ENCODE measurements around the gene CLDN10.

The CLDN10 gene

GRCh38 chr13:95596701-95597100, 44.2 kb downstream of the CLDN10 start:
- no peak for DNase-seq (ENCODE audit: low read depth in 2 of 3, low spot score in 2 of 3)

DNA sequence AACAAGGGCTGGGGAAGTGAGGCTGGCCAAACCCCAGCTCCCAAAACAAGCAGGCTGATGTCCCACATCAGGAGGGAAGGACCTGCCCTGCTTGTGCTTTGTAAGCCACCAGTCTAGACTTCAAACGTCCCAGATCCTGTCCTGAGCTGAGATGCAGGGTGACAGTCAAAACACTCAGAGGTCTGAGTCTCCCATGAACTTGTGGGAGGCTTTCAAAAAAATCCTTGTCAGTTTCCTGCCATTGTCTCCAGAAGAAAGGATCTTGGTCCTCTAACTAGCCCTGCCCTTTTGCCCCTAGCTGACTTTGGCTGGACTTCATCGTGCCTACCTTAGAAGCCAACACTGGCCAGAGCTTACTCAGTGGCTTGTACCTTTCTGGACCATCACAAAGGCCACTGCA, 48.7 kb downstream of the CLDN10 start:
- DNase-seq (ENCODE audit: low read depth in 2 of 3, low spot score in 2 of 3) = no peak

DNA sequence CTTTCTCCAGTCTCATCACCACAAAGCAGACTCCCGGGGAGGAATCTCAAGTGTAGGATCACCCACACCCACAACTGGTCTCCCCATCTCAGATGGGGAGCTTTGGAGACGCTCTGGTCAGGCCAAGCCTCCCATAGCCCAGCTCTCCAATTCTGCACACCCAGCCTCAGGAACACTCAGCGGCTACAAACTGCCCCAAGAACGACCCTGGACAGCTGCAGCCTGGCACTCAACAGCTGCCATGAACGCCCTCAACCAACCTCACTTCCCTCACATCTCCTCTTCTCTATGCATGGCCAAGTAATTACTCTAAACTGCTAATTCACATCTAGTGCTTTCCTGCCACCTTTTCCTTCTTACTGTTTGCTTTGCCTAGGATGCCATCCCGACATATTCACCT, 49.4 kb downstream of the CLDN10 start:
- DNase-seq (ENCODE audit: low read depth in 2 of 3, low spot score in 2 of 3) = no peak

- no peak for DNase-seq (ENCODE audit: low read depth in 2 of 3, low spot score in 2 of 3)
These were observed 51.5 kb downstream of the CLDN10 start for GRCh38 chr13:95603887-95604555.

DNA sequence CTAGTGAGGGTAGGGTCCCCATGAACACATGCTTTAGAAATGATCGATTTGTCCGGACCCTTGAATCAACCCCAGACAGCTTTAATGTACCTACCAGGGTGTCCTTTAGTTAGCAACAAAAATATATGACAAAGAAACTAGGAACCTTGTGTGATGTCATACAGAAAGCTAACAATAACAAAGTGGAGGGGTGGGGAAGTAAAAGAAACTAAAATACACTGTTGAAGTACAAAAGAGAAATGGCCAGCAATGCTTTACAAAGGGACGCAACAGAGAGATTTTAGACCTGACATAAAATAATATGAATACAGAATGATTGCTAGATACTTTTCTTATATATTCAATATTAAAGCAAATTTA, 52.0 kb downstream of the CLDN10 start:
- no peak for DNase-seq (ENCODE audit: low read depth in 2 of 3, low spot score in 2 of 3)

- DNase-seq (ENCODE audit: low read depth in 2 of 3, low spot score in 2 of 3) = no peak
These were observed 53.1 kb downstream of the CLDN10 start for GRCh38 chr13:95605448-95606125.

GRCh38 chr13:95607366-95607765, 54.8 kb downstream of the CLDN10 start:
- no peak for DNase-seq (ENCODE audit: low read depth in 2 of 3, low spot score in 2 of 3)

- DNase-seq (ENCODE audit: low read depth in 2 of 3, low spot score in 2 of 3) = no peak
These were observed 56.3 kb downstream of the CLDN10 start for GRCh38 chr13:95608640-95609323.

- no peak for DNase-seq (ENCODE audit: low read depth in 2 of 3, low spot score in 2 of 3)
These were observed 62.2 kb downstream of the CLDN10 start for GRCh38 chr13:95614641-95615245.

DNA sequence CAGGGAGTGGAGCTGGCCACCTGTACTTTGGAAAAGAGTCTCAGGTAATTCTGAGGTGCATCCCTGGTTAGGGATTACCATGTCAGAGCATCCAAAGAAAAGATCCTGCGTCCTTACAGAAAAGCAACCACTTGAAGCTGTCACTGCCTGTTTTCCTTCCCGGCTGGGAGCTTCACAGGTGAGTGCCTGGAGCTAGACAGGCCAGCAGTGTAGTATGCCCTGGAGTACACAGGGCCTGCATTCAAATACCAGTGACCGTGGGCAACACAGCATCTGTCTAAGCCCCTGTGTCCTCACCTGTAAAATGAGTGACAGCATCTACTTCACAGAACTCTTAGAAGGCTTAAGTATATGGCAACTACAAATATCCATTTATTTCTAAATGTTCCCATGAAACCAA, 63.0 kb downstream of the CLDN10 start:
- no peak for DNase-seq (ENCODE audit: low read depth in 2 of 3, low spot score in 2 of 3)

GRCh38 chr13:95620030-95620824, 67.7 kb downstream of the CLDN10 start:
- no peak for DNase-seq (ENCODE audit: low read depth in 2 of 3, low spot score in 2 of 3)

- DNase-seq (ENCODE audit: low read depth in 2 of 3, low spot score in 2 of 3) = no peak
These were observed 68.4 kb downstream of the CLDN10 start for GRCh38 chr13:95620825-95621498.

- DNase-seq (ENCODE audit: low read depth in 2 of 3, low spot score in 2 of 3) = no peak
These were observed 70.6 kb downstream of the CLDN10 start for GRCh38 chr13:95623141-95623540.

GRCh38 chr13:95624020-95624419, 71.5 kb downstream of the CLDN10 start:
- DNase-seq (ENCODE audit: low read depth in 2 of 3, low spot score in 2 of 3) = no peak

GRCh38 chr13:95626768-95627167, 74.2 kb downstream of the CLDN10 start:
- DNase-seq (ENCODE audit: low read depth in 2 of 3, low spot score in 2 of 3) = no peak

DNA sequence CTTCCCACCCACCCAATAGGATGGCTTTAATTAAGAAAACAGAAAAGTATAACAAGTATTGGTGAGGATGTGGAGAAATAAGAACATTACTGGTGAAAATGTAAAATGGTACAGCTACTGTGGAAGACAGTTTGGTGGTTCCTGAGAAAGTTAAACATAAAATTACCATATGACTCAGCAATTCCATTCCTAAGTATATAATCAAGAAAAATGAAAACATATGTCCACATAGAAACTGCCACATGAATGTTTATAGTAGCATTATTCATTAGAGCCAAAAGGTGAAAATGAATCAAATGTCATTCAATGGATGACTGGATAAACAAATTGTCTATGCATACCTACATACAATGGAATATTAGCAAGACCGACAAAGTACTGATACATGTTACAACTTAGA, 75.1 kb downstream of the CLDN10 start:
- DNase-seq (ENCODE audit: low read depth in 2 of 3, low spot score in 2 of 3) = no peak

DNA sequence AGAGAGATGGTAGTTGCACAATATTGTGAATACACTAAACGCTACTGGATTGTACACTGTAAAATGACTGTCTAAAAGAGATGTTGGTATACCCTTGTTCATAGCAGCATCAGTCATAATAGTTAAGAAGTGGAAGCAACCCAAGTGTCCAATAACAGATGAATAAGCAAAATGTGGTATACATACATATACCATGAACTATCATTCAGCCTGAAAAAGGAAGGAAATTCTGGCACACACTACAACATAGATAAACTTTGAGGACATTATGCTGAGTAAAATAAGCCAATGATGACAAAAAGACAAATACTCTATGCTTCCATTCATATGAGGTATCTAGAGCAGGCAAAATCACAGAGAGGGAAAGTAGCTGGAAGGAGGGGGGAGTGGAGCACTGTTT, 76.0 kb downstream of the CLDN10 start:
- no peak for DNase-seq (ENCODE audit: low read depth in 2 of 3, low spot score in 2 of 3)

GRCh38 chr13:95629071-95629470, 76.6 kb downstream of the CLDN10 start:
- DNase-seq (ENCODE audit: low read depth in 2 of 3, low spot score in 2 of 3) = no peak
